ENCODE results near the gene B4GALNT2.
"Not testable (repeated sequence)": the region's sequence is repeated elsewhere in the genome, so short reads cannot be mapped to it uniquely, and the experiment has no call there.

Gene B4GALNT2

GRCh38 chr17:49090878-49091594, 41.5 kb upstream of the B4GALNT2 start:
- TF ChIP-seq, protein P1, sequence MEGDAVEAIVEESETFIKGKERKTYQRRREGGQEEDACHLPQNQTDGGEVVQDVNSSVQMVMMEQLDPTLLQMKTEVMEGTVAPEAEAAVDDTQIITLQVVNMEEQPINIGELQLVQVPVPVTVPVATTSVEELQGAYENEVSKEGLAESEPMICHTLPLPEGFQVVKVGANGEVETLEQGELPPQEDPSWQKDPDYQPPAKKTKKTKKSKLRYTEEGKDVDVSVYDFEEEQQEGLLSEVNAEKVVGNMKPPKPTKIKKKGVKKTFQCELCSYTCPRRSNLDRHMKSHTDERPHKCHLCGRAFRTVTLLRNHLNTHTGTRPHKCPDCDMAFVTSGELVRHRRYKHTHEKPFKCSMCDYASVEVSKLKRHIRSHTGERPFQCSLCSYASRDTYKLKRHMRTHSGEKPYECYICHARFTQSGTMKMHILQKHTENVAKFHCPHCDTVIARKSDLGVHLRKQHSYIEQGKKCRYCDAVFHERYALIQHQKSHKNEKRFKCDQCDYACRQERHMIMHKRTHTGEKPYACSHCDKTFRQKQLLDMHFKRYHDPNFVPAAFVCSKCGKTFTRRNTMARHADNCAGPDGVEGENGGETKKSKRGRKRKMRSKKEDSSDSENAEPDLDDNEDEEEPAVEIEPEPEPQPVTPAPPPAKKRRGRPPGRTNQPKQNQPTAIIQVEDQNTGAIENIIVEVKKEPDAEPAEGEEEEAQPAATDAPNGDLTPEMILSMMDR (IDR thresholded peaks at IDR 0.05; ENCODE audit: insufficient read depth, low read length, missing control alignments): no peak
- no peak for DNase-seq (ENCODE audit: low read depth, low spot score)
- no peak overlapping the region for H3K4me3 ChIP-seq (ENCODE audit: low read depth, low read length)
- ChIA-PET CTCF (no interaction called here), POLR2A (no interaction called here)

DNA sequence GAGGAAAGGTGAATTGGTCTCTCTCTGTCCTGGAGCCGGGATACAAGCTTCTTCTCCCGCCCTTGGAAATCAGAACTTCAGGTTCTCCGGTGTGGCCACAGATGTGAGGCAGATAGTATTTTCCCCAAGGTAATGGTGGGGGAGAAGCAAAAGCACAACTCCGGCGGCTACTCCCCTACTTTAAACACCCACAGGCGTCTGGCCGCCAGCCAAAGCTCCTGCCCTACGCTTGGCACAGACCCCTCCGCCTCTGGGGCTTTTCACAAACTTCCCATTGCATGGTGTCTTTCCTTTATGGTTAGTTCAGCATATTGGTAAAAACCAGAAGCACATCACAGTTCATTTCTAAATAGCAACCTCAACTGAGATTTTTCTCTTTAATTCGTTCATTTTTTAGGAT, 39.4 kb upstream of the B4GALNT2 start:
- no peak overlapping the region for H3K4me3 ChIP-seq (ENCODE audit: low read depth, low read length)
- no peak for DNase-seq (ENCODE audit: low read depth, low spot score)
- CTCF ChIA-PET: no interaction called here
- TF ChIP-seq, protein P1 (IDR thresholded peaks at IDR 0.05; ENCODE audit: insufficient read depth, low read length, missing control alignments): no peak
- POLR2A ChIA-PET: no interaction called here

GRCh38 chr17:49100601-49101000, 32.0 kb upstream of the B4GALNT2 start:
- TF ChIP-seq, protein P1 (IDR thresholded peaks at IDR 0.05; ENCODE audit: insufficient read depth, low read length, missing control alignments): no peak
- DNase-seq (ENCODE audit: low read depth, low spot score): no peak
- ChIA-PET POLR2A (interaction anchor here (0.6 to 2.1 kb wide), 2 partner anchors 43 to 46 kb away, joined by 3 to 7 read pairs; no protein-coding TSS in a partner anchor), CTCF (no interaction called here)
- H3K4me3 ChIP-seq (ENCODE audit: low read depth, low read length): no peak overlapping the region

DNA sequence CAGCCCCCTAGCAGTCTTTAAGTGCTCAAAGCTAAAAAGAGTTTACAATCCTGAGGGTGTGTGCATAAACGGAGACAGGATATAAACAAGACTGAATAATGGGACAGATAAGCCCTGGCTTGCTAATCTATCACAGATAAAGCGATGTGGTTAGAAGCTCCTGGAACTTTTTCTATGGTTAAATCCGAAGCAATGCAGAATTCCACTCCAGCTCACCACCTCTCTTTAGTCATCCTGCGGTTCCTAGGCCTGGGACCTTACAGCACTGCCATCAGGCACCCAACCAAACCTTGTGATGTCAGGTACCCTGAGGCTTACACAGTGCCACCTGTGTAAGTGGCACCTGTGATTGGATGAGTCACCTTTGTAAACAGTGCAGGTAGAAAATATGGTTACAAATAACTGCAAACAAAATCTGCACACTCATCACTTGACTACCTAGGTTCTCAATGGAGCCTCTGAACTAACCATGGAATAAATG, 31.5 kb upstream of the B4GALNT2 start:
- DNase-seq (ENCODE audit: low read depth, low spot score): no peak
- CTCF ChIA-PET: no interaction called here
- POLR2A ChIA-PET: interaction anchor here (2.1 kb wide), 1 partner anchor 46 kb away, joined by 7 read pairs; no protein-coding TSS in a partner anchor
- H3K4me3 ChIP-seq (ENCODE audit: low read depth, low read length): no peak overlapping the region
- TF ChIP-seq, protein P1 (IDR thresholded peaks at IDR 0.05; ENCODE audit: insufficient read depth, low read length, missing control alignments): no peak

- POLR2A ChIA-PET; DNase-seq (ENCODE audit: low read depth, low spot score); H3K4me3 ChIP-seq (ENCODE audit: low read depth, low read length): not testable (repeated sequence)
- CTCF ChIA-PET: interaction anchor here (1.5 kb wide), 1 partner anchor 14 kb away, joined by 3 read pairs; no protein-coding TSS in a partner anchor
Observed at GRCh38 chr17:49103360-49103759, 29.2 kb upstream of the B4GALNT2 start.

DNA sequence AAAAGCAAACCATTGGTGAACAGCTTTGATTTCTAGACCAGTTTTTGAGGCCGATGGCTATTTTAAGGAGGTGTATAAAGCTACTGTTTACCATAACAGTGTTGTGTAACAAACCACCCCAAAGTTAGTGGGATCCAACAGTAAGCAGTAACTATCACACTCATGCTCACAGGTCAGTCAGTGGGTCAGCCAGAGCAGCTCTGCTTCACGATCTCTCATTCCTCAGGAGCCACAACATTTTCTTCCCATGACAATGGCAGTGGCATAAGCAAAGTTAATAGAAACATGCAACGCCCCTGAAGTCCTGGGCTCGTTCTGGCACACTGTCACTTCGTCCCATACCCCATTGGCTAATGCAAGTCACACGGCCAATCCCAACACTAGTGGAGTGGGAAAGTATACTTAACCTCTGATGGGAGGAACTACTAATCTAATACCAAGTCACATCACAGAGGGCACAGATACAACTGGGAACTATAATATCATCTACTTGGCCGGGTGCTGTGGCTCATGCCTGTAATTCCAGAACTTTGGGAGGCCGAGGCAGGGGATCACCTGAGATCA, 28.0 kb upstream of the B4GALNT2 start:
- ChIA-PET CTCF (interaction anchor here (0.9 to 1.5 kb wide), 2 partner anchors 13 to 72 kb away, joined by 3 read pairs; no protein-coding TSS in a partner anchor), POLR2A (no interaction called here)
- DNase-seq (ENCODE audit: low read depth, low spot score): no peak
- TF ChIP-seq, protein P1 (IDR thresholded peaks at IDR 0.05; ENCODE audit: insufficient read depth, low read length, missing control alignments): no peak
- H3K4me3 ChIP-seq (ENCODE audit: low read depth, low read length): no peak overlapping the region
